Measurements from ENCODE around the gene STX18. TPM values are rescaled to one million over a fixed set of nuclear protein-coding genes. Genes with fewer than 3 reads are reported as not detected.
A peak's percentile ranks its signal among the peaks of the same experiment; 100 is the strongest.

Gene STX18
- total and polyA plus RNA-seq, 2 of the 13 experiments (the other 11 are each of a cell fraction or from before 2014, with no cell fraction given) = 23.9 to 37.1 TPM

- no TSS peak for BruUV-seq (replicated peaks)
- Histone ChIP-seq H3K79me2 (ENCODE audit: insufficient read depth, low read length) (no peaks in the 10 kb centered on the region), H2AFZ (ENCODE audit: low read length) (no peak overlapping the region), H3K4me1 (ENCODE audit: insufficient read depth, low read length) (peaks cover 42% of the 10 kb centered on the region), H3K4me2 (ENCODE audit: low read depth, low read length) (peak overlapping the region; percentile 29; the same call in 1 of the 2 replicates), H3K36me3 (replicated peaks in 1 of 2; ENCODE audit: control insufficient read depth in 1 of 2, insufficient read depth in 2 of 2, low read length in 2 of 2) (peaks cover 2 to 6% of the 10 kb centered on the region in 2 experiments; a peak in 2 of 5 replicates), H3K9me3 (ENCODE audit: low read length) (no peaks in the 10 kb centered on the region), H3K27me3 (ENCODE audit: control insufficient read depth in 1 of 2, insufficient read depth in 2 of 2, low read length in 2 of 2) (no peaks in the 10 kb centered on the region), H3K4me3 (replicated peaks in 1 of 3; ENCODE audit: insufficient read depth in 1 of 3, low read depth in 2 of 3, low read length in 3 of 3) (no peak overlapping the region), H4K20me1 (ENCODE audit: insufficient read depth, low read length) (no peaks in the 10 kb centered on the region), H3K9ac (ENCODE audit: insufficient read depth, low read depth, low read length) (no peak overlapping the region), H3K27ac (ENCODE audit: extremely low read length, insufficient read depth, low read length) (peak overlapping the region; percentile 27)
- DNase-seq (ENCODE audit: low spot score) (peak; percentile 63), ATAC-seq (peak; percentile 66), FAIRE-seq (no peak)
- CTCF ChIA-PET (ENCODE audit: low intra/inter-chr PET ratio, low total read pairs) = no interaction called here
- TF ChIP-seq NFAT5 (CRISPR knock-in tag; IDR thresholded peaks at IDR 0.05) (no peak), ZFP90 (CRISPR knock-in tag; IDR thresholded peaks at IDR 0.05; ENCODE audit: borderline replicate concordance) (no peak), TEAD3 (CRISPR knock-in tag; optimal IDR thresholded peaks at IDR 0.05; ENCODE audit: borderline replicate concordance) (peak; percentile 88), REPIN1 (CRISPR knock-in tag; IDR thresholded peaks at IDR 0.05; ENCODE audit: borderline replicate concordance, low read depth) (no peak), RORA (CRISPR knock-in tag; IDR thresholded peaks at IDR 0.05) (no peak), NFIB (CRISPR knock-in tag; IDR thresholded peaks at IDR 0.05; ENCODE audit: borderline replicate concordance) (no peak), ZNF530 (CRISPR knock-in tag; IDR thresholded peaks at IDR 0.05; ENCODE audit: low read depth) (no peak), CREB1 (IDR thresholded peaks at IDR 0.05) (no peak), CREB1 (CRISPR knock-in tag; IDR thresholded peaks at IDR 0.05) (no peak), RAD51 (IDR thresholded peaks at IDR 0.05; ENCODE audit: borderline replicate concordance) (no peak), AFF4 (CRISPR knock-in tag; IDR thresholded peaks at IDR 0.05) (no peak), ZNF792 (CRISPR knock-in tag; IDR thresholded peaks at IDR 0.05) (peak; percentile 50; the same call in 1 of the 2 replicates), CENPX (CRISPR knock-in tag; IDR thresholded peaks at IDR 0.05) (no peak), GABPA (IDR thresholded peaks at IDR 0.05; ENCODE audit: low read depth, low read length) (no peak), GABPA (CRISPR knock-in tag; IDR thresholded peaks at IDR 0.05; ENCODE audit: low read depth) (no peak), MEIS1 (CRISPR knock-in tag; IDR thresholded peaks at IDR 0.05; ENCODE audit: borderline replicate concordance) (no peak)
- POLR2A ChIA-PET = interaction anchor here (2.1 kb wide), 1 partner anchor 13 kb away, joined by 12 read pairs; the partner anchor contains the start of gene STX18
- intact Hi-C loops (cut with micrococcal nuclease; ENCODE audit: unreplicated experiment) (no loop called here), in situ Hi-C loops (cut with HindIII; ENCODE audit: extremely low pct_ligation_motif_present, low pct_unique_long_range_greater_than_20kb) (no loop called here)
- 69% methylated on average over 4 of the region's 4 CpGs for WGBS (ENCODE audit: low lambda C conversion rate)
These were observed 14.1 kb upstream of the STX18 start for GRCh38 chr4:4555916-4556315.

Measured in HepG2 (cell line).